H1 (cell line): ENCODE results near the gene GREB1L. TPM values are rescaled to one million over a fixed set of nuclear protein-coding genes. Genes with fewer than 3 reads are reported as not detected.

ENCODE experiments used
- CTCF ChIA-PET: fragments of 300-600 bp; sonication (Branson Sonifier 250); formaldehyde crosslinking; loops from one replicate; lab custom pipeline; 2021; ENCODE audit not compliant: partially characterized antibody; lab: Charles Lee
- POLR2A ChIA-PET: fragments of 300-600 bp; sonication (Branson Sonifier 250); formaldehyde crosslinking; loops from one replicate; lab custom pipeline; 2021; ENCODE audit warnings: inconsistent platforms; ENCODE audit not compliant: partially characterized antibody; lab: Charles Lee
- DNase-seq, 2 experiments: peaks; one replicate each; pipeline versions ENCODE4 v3.0.0 to v3.0.0-alpha.2; 2010 to 2022; ENCODE audit warnings: low spot score in 2 of 2, low read depth in 1 of 2, mixed read lengths in 1 of 2
- FAIRE-seq: peaks from 2 replicates; lab custom pipeline; 2011; peaks lifted over from hg19 to GRCh38; lab: Jason Lieb, UNC
- H2AFZ ChIP-seq: 2 replicates; pipeline ENCODE4 v1.8.1; 2012; ENCODE audit warnings: low read length, inconsistent platforms
- H2AK5ac ChIP-seq: 2 replicates; pipeline ENCODE4 v1.6.1; 2013; ENCODE audit warnings: low read depth, low read length
- H2BK120ac ChIP-seq: replicated peaks from 2 replicates; pipeline ENCODE3; 2013; ENCODE audit warnings: low read depth, low read length, inconsistent platforms
- H2BK12ac ChIP-seq: 2 replicates; pipeline ENCODE4 v1.6.1; 2013; ENCODE audit warnings: low read depth, low read length
- H2BK15ac ChIP-seq: 2 replicates; pipeline ENCODE4 v1.6.1; 2013; ENCODE audit warnings: low read length
- H2BK20ac ChIP-seq: 2 replicates; pipeline ENCODE4 v1.6.1; 2013; ENCODE audit warnings: low read length
- H2BK5ac ChIP-seq: 2 replicates; pipeline ENCODE4 v1.6.1; 2013; ENCODE audit warnings: low read depth, low read length
- H3K14ac ChIP-seq: 2 replicates; pipeline ENCODE4 v1.6.1; 2013; ENCODE audit warnings: inconsistent platforms; ENCODE audit not compliant: insufficient read length
- H3K18ac ChIP-seq: 2 replicates; pipeline ENCODE4 v1.6.1; 2013; ENCODE audit warnings: low read length; ENCODE audit errors: extremely low read depth
- H3K23ac ChIP-seq: 2 replicates; pipeline ENCODE4 v1.6.1; 2013; ENCODE audit warnings: inconsistent platforms; ENCODE audit not compliant: insufficient read length
- H3K23me2 ChIP-seq: 2 replicates; pipeline ENCODE4 v1.6.1; 2013; ENCODE audit warnings: low read depth, low read length
- H3K27ac ChIP-seq: 2 replicates; pipeline ENCODE4 v1.6.1; 2011; ENCODE audit warnings: low read depth, low read length, inconsistent platforms
- H3K27me3 ChIP-seq, 4 experiments: replicated peaks in 1 of 4; 1 replicate in 1 of 4; 2 replicates in 3 of 4; pipeline versions ENCODE4 v1.6.1 to v1.8.1; 2011 to 2013; ENCODE audit warnings: low read length in 3 of 4, mild to moderate bottlenecking in 3 of 4, inconsistent platforms in 2 of 4, mixed read lengths in 2 of 4, moderate library complexity in 1 of 4; ENCODE audit not compliant: control insufficient read depth in 3 of 4, insufficient read depth in 3 of 4; ENCODE audit errors: extremely low read depth in 1 of 4
- H3K36me3 ChIP-seq, 4 experiments: 2 replicates each; pipeline versions ENCODE4 v1.6.1 to v1.8.1; 2011 to 2013; ENCODE audit warnings: mild to moderate bottlenecking in 4 of 4, low read length in 3 of 4, moderate library complexity in 2 of 4, control low read depth in 1 of 4, inconsistent platforms in 1 of 4; ENCODE audit not compliant: insufficient read depth in 4 of 4, control insufficient read depth in 2 of 4
- H3K4ac ChIP-seq: replicated peaks from 2 replicates; pipeline ENCODE3; 2013; ENCODE audit warnings: low read length, low read depth, mixed read lengths, inconsistent platforms; ENCODE audit not compliant: insufficient read length
- H3K4me1 ChIP-seq, 4 experiments: replicated peaks in 1 of 4; 1 replicate in 1 of 4; 2 replicates in 3 of 4; pipeline versions ENCODE4 v1.6.1 to v1.8.1; 2011 to 2013; ENCODE audit warnings: low read length in 3 of 4, inconsistent platforms in 2 of 4, mixed read lengths in 1 of 4; ENCODE audit not compliant: insufficient read depth in 4 of 4, control insufficient read depth in 3 of 4
- H3K4me2 ChIP-seq, 2 experiments: 2 replicates each; pipeline versions ENCODE4 v1.6.1 to v1.8.1; 2011 to 2013; ENCODE audit warnings: low read depth in 2 of 2, low read length in 2 of 2, control low read depth in 1 of 2, inconsistent platforms in 1 of 2, mild to moderate bottlenecking in 1 of 2; ENCODE audit not compliant: insufficient read depth in 1 of 2
- H3K4me3 ChIP-seq, 4 experiments: fragments of 200-600, 300-600 bp in 1 of 4; sonication (generic), shearing (Covaris generic), sonication (Bioruptor Twin) in 1 of 4; 2 replicates each; pipeline versions ENCODE4 v1.5.1 to v1.8.1; 2011 to 2016; ENCODE audit warnings: low read length in 4 of 4, low read depth in 3 of 4, control low read depth in 2 of 4, inconsistent platforms in 2 of 4, mild to moderate bottlenecking in 2 of 4, mixed read lengths in 1 of 4, moderate library complexity in 1 of 4; ENCODE audit not compliant: insufficient read depth in 2 of 4; ENCODE audit errors: extremely low read depth in 1 of 4
- H3K56ac ChIP-seq: replicated peaks from 2 replicates; pipeline ENCODE3; 2013; ENCODE audit warnings: low read depth, mild to moderate bottlenecking, mixed read lengths, low read length, inconsistent platforms; ENCODE audit not compliant: insufficient read length
- H3K79me1 ChIP-seq: 2 replicates; pipeline ENCODE4 v1.6.1; 2013; ENCODE audit warnings: low read depth, low read length, control low read depth
- H3K79me2 ChIP-seq, 2 experiments: 2 replicates each; pipeline versions ENCODE4 v1.6.1 to v1.8.1; 2012 to 2013; ENCODE audit warnings: low read length in 2 of 2, mild to moderate bottlenecking in 2 of 2, inconsistent platforms in 1 of 2; ENCODE audit not compliant: insufficient read depth in 2 of 2, control insufficient read depth in 1 of 2
- H3K9ac ChIP-seq, 4 experiments: replicated peaks in 1 of 4; 1 replicate in 1 of 4; 2 replicates in 3 of 4; pipeline versions ENCODE4 v1.6.1 to v1.8.1; 2011 to 2013; ENCODE audit warnings: low read depth in 3 of 4, low read length in 3 of 4, control low read depth in 2 of 4, mild to moderate bottlenecking in 2 of 4, moderate library complexity in 2 of 4, inconsistent platforms in 1 of 4; ENCODE audit errors: extremely low read depth in 1 of 4
- H3K9me3 ChIP-seq, 2 experiments: 2 replicates each; pipeline versions ENCODE4 v1.6.1 to v1.8.1; 2012 to 2013; ENCODE audit warnings: mild to moderate bottlenecking in 2 of 2, moderate library complexity in 2 of 2, control low read depth in 1 of 2, inconsistent platforms in 1 of 2, low read depth in 1 of 2, low read length in 1 of 2, mixed read lengths in 1 of 2; ENCODE audit not compliant: insufficient read depth in 2 of 2
- H4K20me1 ChIP-seq, 2 experiments: replicated peaks in 1 of 2; 2 replicates each; pipeline versions ENCODE3 to v1.8.1; 2011 to 2013; ENCODE audit warnings: inconsistent platforms in 2 of 2, low read length in 2 of 2, mild to moderate bottlenecking in 1 of 2; ENCODE audit not compliant: insufficient read depth in 2 of 2, control insufficient read depth in 1 of 2
- H4K5ac ChIP-seq: 2 replicates; pipeline ENCODE4 v1.6.1; 2013; ENCODE audit warnings: low read length, low read depth, mixed read lengths, inconsistent platforms; ENCODE audit not compliant: insufficient read length
- H4K8ac ChIP-seq: 2 replicates; pipeline ENCODE4 v1.8.0; 2013; ENCODE audit warnings: mild to moderate bottlenecking, moderate library complexity, low read length, inconsistent platforms; ENCODE audit not compliant: insufficient read depth; ENCODE audit errors: extremely low read depth
- H4K91ac ChIP-seq: replicated peaks from 2 replicates; pipeline ENCODE3; 2013; ENCODE audit warnings: low read length, mixed read lengths, inconsistent platforms; ENCODE audit not compliant: insufficient read length
- USF2 ChIP-seq: IDR thresholded peaks from 2 replicates; pipeline ENCODE4 v1.6.1; 2011; ENCODE audit warnings: low read length, improper control_type of control experiment
- ZNF274 ChIP-seq: IDR thresholded peaks from 2 replicates; pipeline ENCODE4 v1.7.0; 2012; ENCODE audit warnings: low read length, borderline replicate concordance; ENCODE audit errors: extremely low read depth
- polyA plus RNA-seq, 7 experiments: library from polyadenylated mRNA; depleted of rRNA in 3 of 7; stranded (reverse) in 5 of 7; unstranded in 2 of 7; fragments of >200 nt in 5 of 7; fragments of 200-250 nt in 2 of 7; gene quantifications; 1 replicate in 5 of 7; 2 replicates in 1 of 7; 4 replicates in 1 of 7; pipeline versions ENCODE4 v1.2.1 to v1.2.3, GENCODE V29; 2011 to 2013; ENCODE audit warnings: missing spikeins in 2 of 7, mixed read lengths in 2 of 7
- total RNA-seq: library from RNA; stranded (reverse); fragmentation: NEBNext Ultra II Directional; extraction: Animal tissue kit (Norgen Biotek cat#: 25700); gene quantifications from 2 replicates; pipeline ENCODE4 v1.2.1, GENCODE V29; 2021

Gene GREB1L
- total and polyA plus RNA-seq, 2 of the 8 experiments (the other 6 are each of a cell fraction or from before 2014, with no cell fraction given) = 0.34 to 1.6 TPM

GRCh38 chr18:21457179-21457535 is 215.1 kb downstream of the GREB1L start:
- Histone ChIP-seq H3K27me3 (no peaks in the 10 kb centered on the region), H3K23ac (no peak overlapping the region), H3K9ac (no peak overlapping the region), H3K4me2 (no peak overlapping the region), H3K23me2 (no peaks in the 10 kb centered on the region), H3K14ac (no peak overlapping the region), H2AFZ (no peak overlapping the region), H3K9me3 (no peaks in the 10 kb centered on the region), H3K27ac (no peak overlapping the region), H3K4ac (no peak overlapping the region), H3K56ac (no peak overlapping the region), H3K4me1 (no peaks in the 10 kb centered on the region), H2BK5ac (no peak overlapping the region), H2BK20ac (no peak overlapping the region), H4K91ac (no peak overlapping the region), H2BK120ac (no peak overlapping the region), H4K5ac (no peak overlapping the region), H3K18ac (no peak overlapping the region), H3K79me2 (no peaks in the 10 kb centered on the region), H3K4me3 (no peak overlapping the region), H2BK12ac (no peak overlapping the region), H4K8ac (no peak overlapping the region), H3K79me1 (no peaks in the 10 kb centered on the region), H2BK15ac (no peak overlapping the region), H2AK5ac (no peak overlapping the region), H4K20me1 (no peaks in the 10 kb centered on the region), H3K36me3 (peaks cover 0 to 4% (median under 1%) of the 10 kb centered on the region in 4 experiments; a peak in 2 of 8 replicates)
- CTCF ChIA-PET = no interaction called here
- FAIRE-seq (no peak), DNase-seq (no peak)
- POLR2A ChIA-PET = no interaction called here
- TF ChIP-seq USF2 (no peak), ZNF274 (no peak)
